Esophagus squamous epithelium (tissue), 4 donors: Measurements from ENCODE around the gene WSCD1.

ENCODE experiments used
- POLR2A ChIP-seq, 4 donors: fragments of 450-650 bp; IDR thresholded peaks; one replicate each; pipeline ENCODE4 v1.6.1; 2017; ENCODE audit warnings: antibody characterized with exemption in 4 of 4, mild to moderate bottlenecking in 4 of 4, moderate library complexity in 3 of 4
- TF ChIP-seq, protein P1 (sequence below), 6 experiments: fragments of 450-650 bp in 4 of 6; fragments of 200-600 bp in 2 of 6; sonication (generic) in 2 of 6; IDR thresholded peaks; one replicate each; pipeline ENCODE4 v1.5.1; 2016 to 2019; ENCODE audit warnings: antibody characterized with exemption in 6 of 6, mild to moderate bottlenecking in 4 of 6, moderate library complexity in 4 of 6

DNA sequence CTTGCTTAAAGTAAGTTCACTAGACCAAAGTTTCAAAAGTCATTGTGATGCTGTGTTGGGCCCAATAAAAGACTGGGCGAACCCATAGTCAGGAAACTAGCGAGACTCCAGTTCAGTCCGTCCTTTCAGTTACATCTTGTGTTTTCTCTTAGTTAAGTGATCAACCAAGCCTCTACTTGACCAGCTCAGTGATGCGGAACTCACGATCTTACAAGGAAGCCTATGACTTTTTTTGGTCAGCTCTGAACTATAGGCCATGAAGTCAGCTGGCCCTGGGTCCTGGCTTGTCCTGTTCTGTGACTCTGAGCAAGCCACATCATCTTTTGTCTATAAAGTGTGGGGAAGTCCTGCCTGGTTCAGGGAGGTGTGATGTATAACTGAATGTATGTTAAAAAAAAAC lies 21.7 kb upstream of the WSCD1 start:
- TF ChIP-seq, protein P1, sequence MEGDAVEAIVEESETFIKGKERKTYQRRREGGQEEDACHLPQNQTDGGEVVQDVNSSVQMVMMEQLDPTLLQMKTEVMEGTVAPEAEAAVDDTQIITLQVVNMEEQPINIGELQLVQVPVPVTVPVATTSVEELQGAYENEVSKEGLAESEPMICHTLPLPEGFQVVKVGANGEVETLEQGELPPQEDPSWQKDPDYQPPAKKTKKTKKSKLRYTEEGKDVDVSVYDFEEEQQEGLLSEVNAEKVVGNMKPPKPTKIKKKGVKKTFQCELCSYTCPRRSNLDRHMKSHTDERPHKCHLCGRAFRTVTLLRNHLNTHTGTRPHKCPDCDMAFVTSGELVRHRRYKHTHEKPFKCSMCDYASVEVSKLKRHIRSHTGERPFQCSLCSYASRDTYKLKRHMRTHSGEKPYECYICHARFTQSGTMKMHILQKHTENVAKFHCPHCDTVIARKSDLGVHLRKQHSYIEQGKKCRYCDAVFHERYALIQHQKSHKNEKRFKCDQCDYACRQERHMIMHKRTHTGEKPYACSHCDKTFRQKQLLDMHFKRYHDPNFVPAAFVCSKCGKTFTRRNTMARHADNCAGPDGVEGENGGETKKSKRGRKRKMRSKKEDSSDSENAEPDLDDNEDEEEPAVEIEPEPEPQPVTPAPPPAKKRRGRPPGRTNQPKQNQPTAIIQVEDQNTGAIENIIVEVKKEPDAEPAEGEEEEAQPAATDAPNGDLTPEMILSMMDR (IDR thresholded peaks at IDR 0.05): no peak
- no peak for TF ChIP-seq POLR2A (IDR thresholded peaks at IDR 0.05)
